ENCODE measurements around the gene EFNA5.

- TF ChIP-seq CTCF (IDR thresholded peaks at IDR 0.05; ENCODE audit: poor library complexity) (no peak), EZH2 (IDR thresholded peaks at IDR 0.05; ENCODE audit: borderline replicate concordance) (no peak), EZH2phosphoT487 (IDR thresholded peaks at IDR 0.05; ENCODE audit: low read depth, severe bottlenecking, unreplicated experiment) (no peak)
Measured at GRCh38 chr5:107704681-107705401, 34.1 kb upstream of the EFNA5 start.
